Measurements from ENCODE around the gene PTPRK.

The PTPRK gene

DNA sequence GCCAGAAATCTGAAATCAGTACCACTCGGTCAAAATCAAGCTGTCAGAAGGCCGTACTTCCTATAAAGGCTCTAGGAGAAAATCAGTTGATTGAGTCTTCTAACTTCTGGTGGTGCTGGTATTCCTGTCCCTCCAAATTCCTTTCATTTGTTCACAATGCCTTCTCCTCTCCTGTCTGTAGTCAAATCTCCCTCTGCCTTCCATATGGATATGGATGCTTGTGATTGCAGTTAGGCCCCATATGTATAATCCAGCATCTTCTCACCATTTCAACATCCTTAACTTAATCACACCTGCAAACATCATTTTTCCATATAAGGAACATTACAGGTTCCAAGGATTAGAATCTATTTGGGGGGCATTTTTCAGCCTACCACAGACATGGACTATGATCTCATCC, 331.7 kb downstream of the PTPRK start:
- no peak for DNase-seq (ENCODE audit: low spot score)

DNA sequence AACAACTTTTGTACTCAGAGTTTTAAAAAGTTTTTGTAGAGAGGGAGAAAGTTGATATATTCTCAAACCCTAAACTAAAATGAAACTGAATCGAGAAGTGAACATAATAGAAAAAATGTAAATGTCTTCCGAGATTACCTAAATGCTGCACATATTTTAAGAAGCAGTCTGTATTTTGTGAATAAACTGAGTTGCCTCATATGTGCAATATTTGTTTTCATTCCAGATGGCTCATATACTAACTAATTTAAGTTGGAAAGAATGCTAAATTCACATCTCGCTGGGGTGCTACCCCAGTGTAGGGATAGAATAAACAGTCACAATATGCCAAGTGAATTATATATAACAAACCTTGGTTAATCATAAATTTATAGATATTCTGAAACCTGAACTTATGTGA, 333.7 kb downstream of the PTPRK start:
- DNase-seq (ENCODE audit: low spot score): no peak

DNA sequence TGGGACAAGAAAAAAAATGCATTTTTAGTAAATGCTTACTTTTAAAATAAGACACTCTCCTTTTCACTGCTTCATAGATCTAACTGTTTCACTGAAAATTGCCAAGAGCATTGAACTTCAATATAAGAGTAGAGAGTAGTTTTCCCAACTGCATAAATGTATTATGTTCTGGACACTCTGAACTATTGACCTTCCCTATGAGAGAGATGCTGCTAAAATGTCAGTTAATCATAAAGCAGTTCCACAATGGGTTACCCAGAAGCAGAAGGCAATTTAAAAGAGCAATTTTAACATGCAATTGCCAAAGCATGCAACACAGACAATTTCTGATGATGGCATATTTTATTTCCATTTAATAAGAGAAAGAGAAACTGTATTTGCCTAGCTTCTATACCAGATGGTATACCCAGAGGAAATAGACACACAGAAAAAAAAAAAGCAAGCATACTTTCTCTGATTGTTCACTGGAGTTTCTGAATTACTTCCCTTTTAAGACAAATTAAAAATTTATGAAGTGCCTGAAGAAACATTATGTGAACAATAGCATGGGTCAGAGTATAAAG, 340.4 kb downstream of the PTPRK start:
- no peak for DNase-seq (ENCODE audit: low spot score)

DNA sequence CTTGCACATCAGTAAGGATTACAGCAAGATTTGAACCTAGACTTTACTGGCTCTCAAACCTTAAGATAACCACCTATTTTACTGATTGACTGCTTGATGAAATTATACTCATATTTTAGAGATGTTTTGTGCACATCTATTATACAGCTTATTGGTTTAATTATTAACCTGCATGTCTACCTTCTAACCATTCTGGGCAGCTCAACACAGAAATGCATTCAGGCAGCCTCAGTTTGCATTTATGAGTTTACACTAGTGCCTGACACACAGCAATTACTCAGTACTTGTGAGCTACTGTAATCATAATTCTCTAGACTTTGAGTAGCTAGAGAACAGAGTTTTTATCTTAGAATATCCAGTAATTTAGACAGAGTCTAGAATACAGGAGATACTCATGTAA, 345.7 kb downstream of the PTPRK start:
- no peak for DNase-seq (ENCODE audit: low spot score)

DNA sequence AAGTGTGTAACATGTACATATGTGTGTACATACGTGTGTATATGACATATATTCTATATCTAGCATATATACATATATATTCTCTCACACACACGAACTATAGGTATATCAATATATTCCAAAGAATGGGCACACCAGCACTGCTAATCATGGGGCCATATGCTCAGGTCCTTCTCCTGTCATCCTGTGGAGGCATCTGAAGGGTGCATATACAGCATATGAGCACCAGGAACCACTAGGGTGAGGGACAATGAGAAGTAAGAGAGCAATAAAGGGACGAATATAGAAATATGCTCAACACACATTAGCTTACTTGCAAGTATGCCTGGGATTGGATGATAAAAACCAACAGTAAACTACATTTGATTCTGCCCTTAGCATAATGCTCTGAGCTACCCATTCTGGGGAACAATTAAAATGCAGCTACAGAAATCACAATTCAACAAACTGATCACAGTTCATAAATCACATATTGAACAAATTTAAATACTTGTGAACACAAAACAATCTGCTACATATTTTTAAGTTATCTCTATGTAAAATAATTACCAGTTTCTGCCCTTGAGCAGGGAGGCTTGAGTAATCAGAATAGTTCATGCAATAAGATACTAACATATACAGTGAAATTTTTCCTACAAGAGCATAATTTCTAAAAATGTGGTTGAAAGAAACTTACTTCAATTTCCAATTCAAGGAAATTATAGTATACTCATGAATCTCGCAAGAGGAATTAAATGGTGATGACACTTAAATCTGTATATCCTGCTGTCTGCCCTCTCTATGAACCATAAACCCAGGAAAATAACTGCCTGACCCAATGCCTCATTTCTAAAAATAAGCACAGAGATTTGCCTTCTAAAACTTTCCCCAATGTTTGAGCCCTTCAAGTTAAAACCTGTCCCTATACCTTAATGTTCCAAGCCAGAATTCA, 347.4 kb downstream of the PTPRK start:
- DNase-seq (ENCODE audit: low spot score): no peak

DNA sequence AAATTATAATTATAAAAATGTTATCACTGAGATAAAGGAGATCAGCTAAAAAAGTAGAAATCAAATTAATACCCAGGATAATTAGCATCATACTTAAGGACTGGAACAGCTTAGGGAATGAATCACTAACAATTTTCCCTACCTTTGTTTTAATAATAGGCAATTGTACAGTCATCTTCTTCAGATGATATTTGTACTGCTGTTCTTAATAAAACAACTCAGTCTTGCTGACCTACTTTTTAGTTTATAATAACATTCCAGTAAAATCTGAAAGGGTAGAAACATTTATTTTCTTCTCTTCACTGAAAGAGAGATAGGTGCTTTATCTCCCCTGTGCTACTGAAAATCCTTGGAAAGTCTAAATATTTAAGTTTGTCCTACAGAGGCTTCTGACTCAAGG, 348.3 kb downstream of the PTPRK start:
- DNase-seq (ENCODE audit: low spot score): no peak

DNA sequence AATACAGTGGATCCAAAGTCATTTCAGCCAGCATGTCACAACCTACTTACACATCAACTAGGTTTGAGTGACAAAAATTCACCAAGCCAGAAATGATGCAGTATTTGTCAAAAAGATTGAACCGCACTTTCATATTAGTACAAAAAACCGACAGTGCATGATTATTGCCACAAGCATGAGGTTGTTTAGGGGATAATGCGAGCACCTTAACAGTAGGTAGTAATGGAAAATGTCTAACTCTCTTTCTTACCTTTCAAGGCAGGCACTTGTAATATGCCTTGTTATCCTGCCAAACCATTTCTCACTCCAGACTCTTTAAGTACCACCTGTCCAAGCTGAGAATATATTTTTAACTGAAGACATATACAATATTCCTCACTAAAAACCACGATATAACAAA, 349.2 kb downstream of the PTPRK start:
- no peak for DNase-seq (ENCODE audit: low spot score)

DNA sequence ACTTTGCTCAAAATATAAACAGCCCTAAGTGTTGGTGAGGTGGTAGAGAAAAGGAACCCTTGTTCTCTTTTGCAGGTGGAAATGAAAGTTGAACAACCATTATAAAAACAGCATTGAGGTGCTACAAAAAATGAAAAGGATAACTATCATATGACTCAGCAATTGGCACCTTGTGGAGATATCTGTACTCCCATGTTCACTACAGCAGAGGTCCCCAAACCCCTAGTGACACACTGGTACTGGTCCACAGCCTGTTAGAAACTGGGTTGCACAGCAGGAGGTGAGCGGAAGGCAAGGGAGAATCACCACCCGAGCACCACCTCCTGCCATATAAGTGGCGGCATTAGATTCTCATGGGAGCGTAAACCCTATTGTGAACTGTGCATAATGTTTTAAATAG, 352.2 kb downstream of the PTPRK start:
- no peak for DNase-seq (ENCODE audit: low spot score)

DNA sequence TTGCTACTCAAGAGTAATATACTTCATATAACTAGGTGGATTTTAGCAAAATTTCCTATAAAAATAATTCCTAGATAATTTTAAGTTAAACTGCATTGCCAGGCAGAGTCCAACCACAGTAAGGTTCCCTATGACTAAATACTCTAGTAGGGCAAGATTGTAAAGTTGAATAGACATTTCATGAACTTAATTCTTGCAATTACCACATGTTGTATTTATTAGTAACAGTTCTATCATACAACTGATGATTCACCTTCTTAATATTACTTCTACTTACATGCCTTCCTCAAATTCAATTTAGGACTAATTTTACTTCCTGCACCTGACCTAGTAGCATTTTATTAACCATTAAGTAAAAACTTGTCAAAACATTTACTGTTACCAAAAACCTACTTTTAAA, 352.8 kb downstream of the PTPRK start:
- no peak for DNase-seq (ENCODE audit: low spot score)

DNA sequence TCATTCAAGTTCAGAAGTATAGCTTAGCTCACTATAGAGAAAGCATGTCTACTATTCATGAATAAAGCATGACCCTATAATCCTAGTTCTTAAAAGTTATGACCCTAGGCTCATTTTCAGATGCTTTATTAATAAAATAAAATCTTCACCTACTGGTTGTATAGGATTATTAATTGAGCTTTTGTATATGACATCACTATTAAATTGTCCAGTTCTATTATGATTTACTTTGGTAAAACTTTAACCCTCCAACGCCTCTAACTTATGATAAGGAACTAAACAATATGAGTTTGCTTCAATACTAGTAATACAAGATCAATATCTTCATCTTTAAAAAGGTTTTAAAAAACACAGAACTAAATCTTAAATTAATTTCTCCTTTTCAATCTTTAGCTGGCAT, 356.1 kb downstream of the PTPRK start:
- no peak for DNase-seq (ENCODE audit: low spot score)

DNA sequence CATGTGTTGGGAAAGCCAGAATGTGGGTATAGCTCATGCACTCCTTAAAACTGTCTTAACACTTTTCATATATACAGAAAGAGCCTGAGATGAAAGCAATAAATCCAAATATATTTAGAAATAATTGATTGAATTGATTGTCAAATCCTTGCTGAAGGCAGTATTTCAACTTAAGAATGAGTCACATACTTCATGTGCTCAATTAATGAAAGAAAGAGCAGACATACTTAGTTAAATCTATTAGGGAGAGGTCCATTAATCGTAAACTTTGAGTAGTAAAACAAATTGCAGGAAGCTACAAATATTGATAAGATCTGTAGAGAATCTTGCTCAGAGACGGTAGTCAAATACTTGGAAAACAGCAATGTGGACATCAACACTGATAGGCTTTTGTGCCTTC, 358.0 kb downstream of the PTPRK start:
- no peak for DNase-seq (ENCODE audit: low spot score)

DNA sequence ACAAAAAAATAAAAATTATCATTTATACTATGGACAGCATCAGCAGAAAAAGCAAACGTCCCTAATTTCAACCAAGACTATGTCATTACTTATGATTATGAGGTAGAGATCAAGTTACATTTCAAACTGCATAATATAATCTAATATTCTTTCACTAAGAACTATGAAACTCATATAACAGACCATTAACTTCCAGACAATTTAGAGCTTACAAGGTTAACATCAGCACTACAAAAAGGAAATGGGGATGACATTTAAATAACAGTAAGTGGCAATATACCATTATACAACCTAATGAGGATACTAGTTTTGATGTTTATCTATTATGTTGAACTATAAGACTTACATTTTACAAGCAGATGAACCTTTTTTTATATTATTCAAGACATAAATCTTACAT, 358.6 kb downstream of the PTPRK start:
- DNase-seq (ENCODE audit: low spot score): no peak

DNA sequence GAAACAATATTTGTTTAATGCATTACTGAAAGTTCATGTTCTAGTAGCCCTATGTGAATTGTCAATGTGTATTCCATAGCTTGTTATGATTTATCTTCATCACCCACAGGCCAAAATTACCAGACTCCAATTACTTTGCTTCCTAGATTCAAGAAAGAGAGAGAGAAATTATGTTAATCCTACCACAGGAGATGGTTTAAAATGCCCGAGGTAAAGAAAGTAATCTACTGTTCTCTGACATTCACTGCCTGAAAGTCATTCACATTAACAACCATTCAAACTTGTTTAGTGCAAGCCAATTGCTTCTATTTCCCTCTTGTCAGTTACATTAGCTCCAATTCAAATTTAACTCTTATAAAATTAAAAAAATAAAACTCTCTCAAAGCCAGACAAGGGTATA, 359.1 kb downstream of the PTPRK start:
- DNase-seq (ENCODE audit: low spot score): no peak

DNA sequence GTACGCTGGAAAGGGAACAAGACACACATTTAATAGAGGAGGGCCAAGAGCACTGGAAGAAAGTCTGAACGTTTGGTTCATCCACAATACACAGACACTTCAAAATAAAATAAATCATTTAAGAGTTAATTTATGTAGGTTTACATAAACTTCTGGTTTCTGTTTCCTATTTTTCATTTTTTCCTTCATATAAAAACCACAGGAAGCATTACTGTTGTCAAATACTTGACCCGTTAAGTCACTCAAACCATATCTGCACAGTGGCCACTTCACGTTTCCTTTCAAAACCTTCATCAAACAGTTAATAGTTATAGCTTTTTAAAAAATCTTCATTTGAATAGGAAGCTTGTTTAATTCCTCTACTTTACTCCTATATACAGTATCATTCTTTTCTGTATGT, 361.9 kb downstream of the PTPRK start:
- no peak for DNase-seq (ENCODE audit: low spot score)

DNA sequence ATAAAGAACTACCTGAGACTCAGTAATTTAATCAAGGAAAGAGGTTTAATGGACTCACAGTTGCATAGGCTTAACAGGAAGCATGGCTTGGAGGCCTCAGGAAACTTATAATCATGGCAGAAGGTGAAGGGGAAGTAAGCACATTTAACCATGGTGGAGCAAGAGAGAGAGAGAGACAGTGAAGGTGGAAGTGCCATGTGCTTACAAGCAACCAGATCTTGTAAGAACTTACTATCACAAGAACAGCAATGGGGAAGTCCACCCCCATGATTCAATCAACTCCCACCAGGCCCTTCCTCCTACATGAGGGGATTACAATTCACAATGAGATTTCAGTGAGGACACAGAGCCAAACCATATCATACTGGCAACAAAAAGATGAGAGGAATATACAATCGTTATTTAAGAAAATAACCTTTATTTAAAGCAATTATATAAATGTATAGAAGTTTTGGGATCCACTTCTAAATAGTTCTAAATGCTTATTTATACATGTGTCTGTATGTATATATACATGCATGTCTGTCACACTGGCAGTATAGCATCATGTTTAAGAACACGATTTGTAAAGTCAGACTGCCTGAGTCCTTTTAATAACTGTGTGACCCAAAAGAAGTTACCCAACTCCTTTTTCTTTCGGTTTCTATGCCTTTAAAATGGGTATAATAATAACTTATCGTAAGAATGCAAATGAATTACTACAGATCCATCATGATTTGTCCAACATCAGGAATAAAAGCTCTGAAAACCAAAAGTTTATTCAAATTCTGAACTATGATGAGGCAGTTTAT, 363.9 kb downstream of the PTPRK start:
- DNase-seq (ENCODE audit: low spot score): no peak

DNA sequence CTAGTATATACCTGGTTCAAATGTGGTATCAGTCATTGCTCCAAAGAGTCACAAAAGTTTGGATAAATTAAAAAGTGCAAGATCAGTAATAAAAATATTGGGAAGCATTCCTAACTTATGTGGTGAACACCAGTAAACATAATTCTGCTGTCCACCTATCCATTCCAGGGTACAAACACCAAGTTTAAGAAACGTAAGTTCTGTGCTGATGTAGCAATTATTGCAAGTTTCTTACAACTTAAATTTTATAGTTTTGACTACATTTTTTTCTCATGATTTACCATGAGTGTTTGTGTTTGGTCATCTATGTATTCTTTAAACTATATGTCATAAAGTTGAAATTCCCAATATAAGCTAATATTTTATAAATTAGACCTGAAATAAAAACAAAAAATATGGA, 364.6 kb downstream of the PTPRK start:
- no peak for DNase-seq (ENCODE audit: low spot score)

DNA sequence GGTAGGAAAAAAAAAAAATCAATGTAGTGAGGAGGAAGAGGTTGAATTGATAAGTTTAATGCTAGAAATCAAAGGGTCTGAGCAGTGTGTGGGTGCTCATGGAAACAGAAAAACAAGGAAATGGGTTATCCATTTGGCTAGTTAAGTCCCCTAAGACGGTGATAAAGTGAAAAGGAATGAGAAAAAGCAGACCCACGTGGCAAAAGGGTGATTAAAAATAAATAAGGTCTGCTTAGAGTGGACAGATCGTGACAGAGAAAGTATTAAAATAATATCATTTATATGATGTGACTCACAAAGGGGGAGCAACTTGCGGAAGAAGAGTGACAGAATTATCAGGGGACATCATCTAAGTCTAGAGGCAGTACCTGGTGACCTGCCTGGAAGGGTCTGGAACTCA, 367.8 kb downstream of the PTPRK start:
- DNase-seq (ENCODE audit: low spot score): no peak

DNA sequence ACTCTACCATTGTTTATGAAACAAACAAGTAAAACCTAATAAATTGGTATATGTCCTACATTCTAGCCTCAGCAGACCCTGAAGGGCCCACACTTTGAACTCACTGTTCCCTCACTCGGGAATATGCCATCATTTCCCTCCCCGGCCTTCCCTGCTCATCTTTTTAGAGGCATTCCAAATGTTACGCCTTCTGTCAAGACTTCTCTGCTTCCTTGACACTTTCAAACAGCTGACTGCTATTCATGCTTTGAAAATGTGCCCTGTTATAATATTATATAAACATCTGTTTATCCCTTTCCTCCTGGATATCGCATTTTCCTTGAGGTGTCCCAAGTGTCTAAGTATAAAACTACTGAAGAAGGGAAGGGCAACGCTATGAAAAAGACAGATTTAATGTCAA, 370.0 kb downstream of the PTPRK start:
- no peak for DNase-seq (ENCODE audit: low spot score)

DNA sequence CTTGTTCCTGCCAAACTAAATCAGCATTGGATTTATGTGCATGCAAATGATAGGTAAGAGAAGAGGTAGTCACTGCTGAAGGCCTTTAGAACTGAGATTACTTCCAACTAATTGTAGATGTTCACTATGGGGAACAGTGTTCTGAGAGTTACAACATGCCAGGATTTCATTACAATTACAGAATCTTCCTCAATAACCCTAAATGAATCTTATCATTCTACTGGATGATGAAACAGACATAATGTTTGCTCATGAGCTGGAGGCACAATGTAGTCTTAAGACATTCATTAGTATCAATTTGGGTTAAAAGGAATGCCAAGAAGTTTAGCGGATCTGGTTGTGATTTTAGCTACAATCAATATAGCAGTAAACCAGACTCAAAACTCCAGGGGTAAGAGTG, 370.6 kb downstream of the PTPRK start:
- DNase-seq (ENCODE audit: low spot score): no peak

DNA sequence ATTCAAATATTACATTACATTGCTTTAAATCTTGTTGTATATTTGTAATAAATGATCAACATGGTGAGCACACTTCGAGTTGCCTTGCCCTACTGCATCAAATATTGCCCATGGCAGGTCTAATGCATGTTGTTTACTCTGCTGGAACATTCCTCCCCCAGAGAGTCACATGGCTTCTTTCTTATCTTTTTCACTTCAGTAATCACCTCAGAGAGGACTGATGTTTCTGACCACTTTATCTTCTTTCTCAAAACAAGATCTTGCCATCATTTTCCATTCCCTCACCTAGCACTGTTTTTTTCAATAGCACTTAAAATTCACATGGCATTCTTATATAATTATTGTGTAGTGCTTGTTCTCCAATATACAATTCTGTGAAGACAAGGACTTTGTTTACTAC, 376.1 kb downstream of the PTPRK start:
- no peak for DNase-seq (ENCODE audit: low spot score)

DNA sequence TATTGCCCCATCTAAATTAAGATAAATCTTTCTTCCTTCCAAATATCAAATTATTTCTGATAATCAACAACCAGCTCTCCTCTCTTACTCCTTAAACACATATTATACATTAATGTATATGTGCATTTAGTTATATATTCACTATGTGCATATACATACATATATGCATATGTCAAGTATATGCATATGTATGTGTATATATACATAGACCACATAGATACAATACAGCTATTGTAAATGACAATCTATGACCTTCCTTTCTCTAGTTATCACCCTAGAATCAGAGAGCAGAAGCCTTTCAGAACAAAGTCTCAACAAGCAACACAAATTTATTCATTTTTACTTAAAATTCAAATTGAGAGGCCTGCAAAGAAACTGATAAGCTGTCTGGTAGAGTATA, 378.5 kb downstream of the PTPRK start:
- DNase-seq (ENCODE audit: low spot score): no peak

DNA sequence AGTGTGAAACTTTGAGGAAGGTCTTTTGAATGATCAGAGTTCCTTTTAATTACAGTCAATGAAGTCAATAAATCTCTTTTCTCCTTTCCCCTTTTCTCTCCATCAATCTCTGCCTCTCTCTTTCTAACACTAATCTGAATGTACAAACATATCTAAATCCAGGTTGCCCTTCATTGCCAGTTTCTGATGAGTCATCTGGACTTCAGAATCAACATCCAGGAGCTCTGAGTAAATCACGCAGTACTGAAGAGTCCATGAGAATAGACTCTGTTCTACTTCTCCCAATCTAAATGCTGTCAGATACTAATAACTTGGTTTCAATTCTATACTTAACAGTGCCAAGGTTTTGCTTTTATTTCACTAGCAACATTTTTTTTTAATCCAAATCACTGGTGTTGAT, 380.9 kb downstream of the PTPRK start:
- no peak for DNase-seq (ENCODE audit: low spot score)

DNA sequence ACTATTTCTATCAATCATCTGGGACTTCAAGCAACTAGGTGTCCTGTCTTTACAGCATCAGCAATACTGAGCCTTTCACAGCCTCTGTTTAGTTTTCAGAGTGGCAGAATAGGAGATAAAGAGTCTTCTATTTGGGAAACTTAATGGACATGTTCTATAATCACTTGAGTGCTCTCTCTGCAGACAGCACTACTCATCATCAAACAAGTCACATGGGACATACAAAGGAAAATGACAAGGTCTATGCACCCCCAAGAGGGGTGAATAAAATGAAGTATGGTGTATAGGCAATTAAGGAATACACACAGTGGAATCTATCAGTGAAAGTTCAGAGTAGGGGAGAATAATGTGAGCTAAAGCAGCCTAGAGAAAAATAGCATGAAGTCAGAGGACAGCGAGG, 381.7 kb downstream of the PTPRK start:
- no peak for DNase-seq (ENCODE audit: low spot score)

Data from COLO829 (cell line).